ENCODE data around the gene EXTL1. TPM values are rescaled to one million over a fixed set of nuclear protein-coding genes. Genes with fewer than 3 reads are reported as not detected.

Gene EXTL1
- total and polyA plus RNA-seq, 10 of the 15 experiments (the other 5 are each of a cell fraction or from before 2014, with no cell fraction given): not detected

DNA sequence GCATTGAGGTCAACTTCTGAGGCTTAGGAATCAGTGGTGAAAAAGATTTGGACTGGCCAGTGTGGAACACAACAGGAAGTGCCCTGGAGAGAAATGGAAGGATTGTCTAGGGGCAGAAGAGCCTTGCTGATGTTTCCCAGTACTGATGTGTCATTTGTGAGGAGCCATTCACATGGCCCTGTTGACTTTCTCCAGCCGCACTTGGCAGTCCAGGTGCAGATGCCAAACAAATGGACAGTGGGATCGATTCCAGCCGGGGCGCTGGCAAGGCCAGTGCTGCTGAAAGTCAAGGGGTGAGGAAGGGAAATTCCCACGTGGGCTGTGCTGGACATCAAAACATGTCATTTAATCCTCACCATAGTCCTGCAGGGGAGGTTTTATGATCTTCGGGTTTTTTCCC is 50.7 kb downstream of the EXTL1 start:
- no peak for DNase-seq (ENCODE audit: low read depth, low spot score)
- Histone ChIP-seq H3K36me3 (ENCODE audit: control insufficient read depth in 2 of 2, insufficient read depth in 2 of 2, low read length in 1 of 2) (no peaks in the 10 kb centered on the region), H3K4me3 (no peak overlapping the region), H3K27ac (ENCODE audit: control insufficient read depth, insufficient read depth) (no peak overlapping the region), H2AFZ (ENCODE audit: control insufficient read depth, low read depth, low read length) (no peak overlapping the region), H3K9ac (ENCODE audit: control insufficient read depth, insufficient read depth, low read length) (no peak overlapping the region), H4K20me1 (ENCODE audit: control insufficient read depth, insufficient read depth) (no peaks in the 10 kb centered on the region; the same call in 1 of the 2 replicates), H3K79me2 (ENCODE audit: control insufficient read depth, insufficient read depth, low read length) (no peaks in the 10 kb centered on the region), H3K4me1 (ENCODE audit: control insufficient read depth, insufficient read depth, low read length) (no peaks in the 10 kb centered on the region), H3K9me3 (replicated peaks; ENCODE audit: control insufficient read depth, insufficient read depth, low read length) (no peaks in the 10 kb centered on the region), H3K4me2 (ENCODE audit: control insufficient read depth, insufficient read depth) (no peak overlapping the region), H3K27me3 (replicated peaks in 1 of 2; ENCODE audit: control insufficient read depth in 2 of 2, insufficient read depth in 2 of 2, low read length in 1 of 2) (peaks cover 0 to 2% of the 10 kb centered on the region in 2 experiments; a peak in 2 of 4 replicates)
- ChIA-PET SMC1A (ENCODE audit: uncharacterized antibody, unreplicated experiment) (no interaction called here), RAD21 (ENCODE audit: unreplicated experiment) (no interaction called here), POLR2A (no interaction called here), CTCF (no interaction called here)
- intact Hi-C loops (cut with micrococcal nuclease; ENCODE audit: unreplicated experiment): no loop called here
- no peak for ATAC-seq
- BruUV-seq (replicated peaks): no TSS peak
- TF ChIP-seq USF1 (IDR thresholded peaks at IDR 0.05; ENCODE audit: borderline replicate concordance, extremely low read length, insufficient read depth, low read depth, low read length): no peak
- no peak for TF ChIP-seq ZBED1 (IDR thresholded peaks at IDR 0.05; ENCODE audit: borderline replicate concordance)
- in situ Hi-C loops (cut with MboI): no loop called here
- 52% methylated on average over 6 of the region's 6 CpGs for WGBS (ENCODE audit: insufficient coverage, insufficient replicate concordance, low lambda C conversion rate, missing lambda C conversion rate)
- FAIRE-seq: no peak

DNA sequence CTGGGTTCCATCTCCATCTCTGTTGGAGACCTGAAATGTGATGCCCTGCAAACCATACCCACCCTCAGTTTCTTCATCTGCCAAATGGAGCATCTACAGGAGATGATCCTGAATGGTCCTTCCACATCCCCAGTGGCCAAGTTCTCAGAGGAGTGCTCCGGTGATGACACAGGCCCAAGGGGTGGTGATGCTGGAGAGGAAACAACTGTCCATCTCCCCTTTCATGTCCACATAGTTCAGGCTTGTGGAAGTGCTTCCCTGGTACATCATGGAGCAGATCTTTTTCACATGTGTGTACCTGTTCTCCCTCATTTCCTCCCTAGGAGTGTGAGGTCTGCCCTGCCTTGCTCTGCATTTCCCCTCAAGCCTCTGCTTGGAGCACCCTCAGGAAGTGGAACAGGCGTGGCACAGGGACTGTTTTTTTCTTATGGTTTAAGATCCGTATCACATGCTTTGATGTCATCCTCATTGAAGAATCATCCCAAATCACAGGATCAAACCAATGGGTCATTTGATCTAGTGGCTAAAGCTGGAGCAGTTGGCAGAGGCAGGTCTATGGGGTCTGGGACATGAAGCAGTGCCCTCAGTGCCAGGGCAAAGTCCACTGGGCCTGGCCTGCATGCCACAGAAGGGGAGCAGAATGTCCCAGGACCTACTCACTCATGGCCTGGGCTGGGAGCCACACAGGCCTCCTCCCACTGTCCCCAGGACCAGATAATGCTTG is 54.0 kb downstream of the EXTL1 start:
- WGBS (ENCODE audit: insufficient coverage, insufficient replicate concordance, low lambda C conversion rate, missing lambda C conversion rate): 12% methylated on average over 3 of the region's 3 CpGs
- Histone ChIP-seq H3K9me3 (replicated peaks; ENCODE audit: control insufficient read depth, insufficient read depth, low read length) (no peaks in the 10 kb centered on the region), H3K9ac (ENCODE audit: control insufficient read depth, insufficient read depth, low read length) (no peak overlapping the region), H3K4me2 (ENCODE audit: control insufficient read depth, insufficient read depth) (no peak overlapping the region), H3K27ac (ENCODE audit: control insufficient read depth, insufficient read depth) (no peak overlapping the region), H3K36me3 (ENCODE audit: control insufficient read depth in 2 of 2, insufficient read depth in 2 of 2, low read length in 1 of 2) (no peaks in the 10 kb centered on the region), H3K4me1 (ENCODE audit: control insufficient read depth, insufficient read depth, low read length) (no peaks in the 10 kb centered on the region), H4K20me1 (ENCODE audit: control insufficient read depth, insufficient read depth) (no peaks in the 10 kb centered on the region; the same call in 1 of the 2 replicates), H3K4me3 (no peak overlapping the region), H2AFZ (ENCODE audit: control insufficient read depth, low read depth, low read length) (no peak overlapping the region), H3K79me2 (ENCODE audit: control insufficient read depth, insufficient read depth, low read length) (no peaks in the 10 kb centered on the region), H3K27me3 (replicated peaks in 1 of 2; ENCODE audit: control insufficient read depth in 2 of 2, insufficient read depth in 2 of 2, low read length in 1 of 2) (no peaks in the 10 kb centered on the region; a peak in 2 of 4 replicates)
- ChIA-PET POLR2A (no interaction called here), CTCF (no interaction called here), RAD21 (ENCODE audit: unreplicated experiment) (no interaction called here), SMC1A (ENCODE audit: uncharacterized antibody, unreplicated experiment) (no interaction called here)
- no TSS peak for BruUV-seq (replicated peaks)
- intact Hi-C loops (cut with micrococcal nuclease; ENCODE audit: unreplicated experiment) (no loop called here), in situ Hi-C loops (cut with MboI) (no loop called here)
- FAIRE-seq (no peak), ATAC-seq (no peak), DNase-seq (ENCODE audit: low read depth, low spot score) (no peak)
- no peak for TF ChIP-seq ETV6 (conservative IDR thresholded peaks at IDR 0.05 in 1 of 2, IDR thresholded peaks at IDR 0.05 in 1 of 2; ENCODE audit: borderline replicate concordance in 1 of 2, low read depth in 1 of 2)
- TF ChIP-seq BCL11A (IDR thresholded peaks at IDR 0.05; ENCODE audit: low read depth, low read length): no peak
- TF ChIP-seq TARDBP (IDR thresholded peaks at IDR 0.05; ENCODE audit: borderline replicate concordance): no peak
- no peak for TF ChIP-seq IKZF1 (conservative IDR thresholded peaks at IDR 0.05)

All from GM12878 (cell line).